ENCODE results near the gene ARHGAP40. TPM values are rescaled to one million over a fixed set of nuclear protein-coding genes. Genes with fewer than 3 reads are reported as not detected.

ARHGAP40 gene
- total and polyA plus RNA-seq, 2 donors: 0.92 to 1.9 TPM

GRCh38 chr20:38616457-38616856 lies 14.8 kb downstream of the ARHGAP40 start:
- H3K4me3 ChIP-seq (ENCODE audit: low read depth, low read length): no peak overlapping the region
- no peaks in the 10 kb centered on the region for H3K4me1 ChIP-seq (ENCODE audit: insufficient read depth)
- no peak overlapping the region for H3K27ac ChIP-seq (ENCODE audit: low read depth)
- DNase-seq (ENCODE audit: extremely low spot score): no peak
- 89% methylated on average over 4 of the region's 4 CpGs for WGBS
- no peaks in the 10 kb centered on the region for H3K36me3 ChIP-seq (ENCODE audit: insufficient read depth)

DNA sequence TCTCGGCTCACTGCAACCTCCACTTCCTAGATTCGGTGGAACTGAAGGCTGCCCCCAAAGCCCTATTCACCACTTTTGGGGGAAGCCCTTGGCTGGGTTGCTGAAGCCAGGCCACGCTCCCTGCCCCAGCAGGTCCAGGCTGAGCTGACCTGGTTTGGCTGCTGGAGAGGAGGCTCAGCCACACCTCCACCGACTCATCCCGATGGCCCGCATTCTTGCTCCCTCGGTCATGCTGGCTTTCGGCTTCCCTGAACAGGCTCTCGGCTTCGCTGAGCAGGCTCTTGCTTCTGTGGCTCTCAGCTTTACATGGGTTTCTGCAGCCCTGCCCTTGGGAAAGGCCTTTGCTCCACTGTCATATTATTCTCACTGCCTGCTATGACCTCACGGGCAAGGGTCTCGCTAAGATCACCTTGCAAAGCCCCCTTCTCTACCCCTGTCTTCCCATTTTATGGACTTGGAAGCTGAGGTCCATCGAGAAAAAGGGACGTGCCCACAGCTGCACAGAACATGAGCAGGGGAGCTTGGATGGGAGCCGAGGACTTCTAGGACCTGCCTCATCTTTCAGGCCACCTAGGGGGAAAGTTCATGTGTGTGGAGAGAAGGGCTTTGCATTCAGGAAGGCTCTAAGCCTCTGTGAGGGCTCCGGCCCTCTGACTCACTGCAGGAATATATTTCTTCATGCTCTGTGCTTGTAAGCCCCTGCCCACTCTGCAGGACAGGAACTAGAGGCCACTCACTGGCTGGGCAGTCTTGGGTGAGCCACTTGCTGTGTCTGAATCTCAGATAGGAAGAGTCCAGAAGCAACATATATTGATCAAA lies 15.6 kb downstream of the ARHGAP40 start:
- Histone ChIP-seq H3K27ac (ENCODE audit: low read depth) (no peak overlapping the region), H3K36me3 (ENCODE audit: insufficient read depth) (no peaks in the 10 kb centered on the region), H3K4me1 (ENCODE audit: insufficient read depth) (no peaks in the 10 kb centered on the region), H3K4me3 (ENCODE audit: low read depth, low read length) (no peak overlapping the region)
- whole genome bisulfite sequencing: 72% methylated on average over 16 of the region's 16 CpGs
- DNase-seq (ENCODE audit: extremely low spot score): no peak

DNA sequence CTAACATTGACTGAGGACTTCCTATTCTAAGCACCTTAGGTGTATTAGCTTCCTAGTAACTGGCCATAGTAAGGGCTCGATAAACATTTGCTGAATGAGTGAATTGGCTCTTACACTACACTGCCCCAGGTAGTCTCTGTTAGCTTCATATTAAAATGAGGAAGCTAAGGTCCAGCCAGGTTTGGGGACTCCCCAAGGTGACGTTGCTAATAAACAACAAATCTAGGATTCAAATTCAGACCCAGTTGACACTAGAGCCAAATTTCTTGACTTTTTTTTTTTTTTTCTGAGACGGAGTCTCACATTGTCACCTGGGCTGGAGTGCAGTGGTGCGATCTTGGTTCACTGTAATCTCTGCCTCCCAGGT lies 16.2 kb downstream of the ARHGAP40 start:
- DNase-seq (ENCODE audit: extremely low spot score): no peak
- no peaks in the 10 kb centered on the region for H3K4me1 ChIP-seq (ENCODE audit: insufficient read depth)
- WGBS: 89% methylated on average over 4 of the region's 4 CpGs
- H3K36me3 ChIP-seq (ENCODE audit: insufficient read depth): no peaks in the 10 kb centered on the region
- H3K27ac ChIP-seq (ENCODE audit: low read depth): no peak overlapping the region
- no peak overlapping the region for H3K4me3 ChIP-seq (ENCODE audit: low read depth, low read length)

- WGBS: 62% methylated on average over 9 of the region's 9 CpGs
- no peak for DNase-seq (ENCODE audit: extremely low spot score)
- H3K4me1 ChIP-seq (ENCODE audit: insufficient read depth): no peaks in the 10 kb centered on the region
- no peak overlapping the region for H3K27ac ChIP-seq (ENCODE audit: low read depth)
- H3K4me3 ChIP-seq (ENCODE audit: low read depth, low read length): no peak overlapping the region
- no peaks in the 10 kb centered on the region for H3K36me3 ChIP-seq (ENCODE audit: insufficient read depth)
These were observed 18.8 kb downstream of the ARHGAP40 start for GRCh38 chr20:38620441-38620840.

DNA sequence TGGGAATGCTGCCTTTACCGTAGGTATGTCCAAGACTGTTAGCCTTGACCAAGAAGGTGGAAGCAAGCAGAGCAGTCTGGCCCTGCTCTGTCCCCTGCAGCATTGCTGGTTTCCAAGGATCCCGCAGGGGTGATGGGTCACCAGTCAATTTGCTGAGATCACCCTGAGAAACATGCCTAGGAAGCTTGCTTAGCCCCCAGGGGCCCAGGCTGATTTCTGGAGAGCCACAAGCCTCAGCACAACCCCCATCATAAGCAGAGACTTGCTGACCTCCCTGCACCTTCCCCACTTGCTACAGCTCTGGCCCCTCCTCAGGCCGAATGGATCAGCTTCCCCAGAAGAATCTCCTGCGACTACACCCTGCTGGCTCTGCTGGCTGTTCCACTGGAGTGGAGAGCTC lies 21.5 kb downstream of the ARHGAP40 start:
- 62% methylated on average over 4 of the region's 4 CpGs for WGBS
- no peak overlapping the region for H3K4me3 ChIP-seq (ENCODE audit: low read depth, low read length)
- no peak overlapping the region for H3K27ac ChIP-seq (ENCODE audit: low read depth)
- H3K4me1 ChIP-seq (ENCODE audit: insufficient read depth): no peaks in the 10 kb centered on the region
- DNase-seq (ENCODE audit: extremely low spot score): no peak
- no peaks in the 10 kb centered on the region for H3K36me3 ChIP-seq (ENCODE audit: insufficient read depth)

- WGBS: 58% methylated on average over 2 of the region's 2 CpGs
- no peak for DNase-seq (ENCODE audit: extremely low spot score)
- Histone ChIP-seq H3K27ac (ENCODE audit: low read depth) (no peak overlapping the region), H3K4me3 (ENCODE audit: low read depth, low read length) (no peak overlapping the region), H3K36me3 (ENCODE audit: insufficient read depth) (no peaks in the 10 kb centered on the region), H3K4me1 (ENCODE audit: insufficient read depth) (no peaks in the 10 kb centered on the region)
These were observed 22.5 kb downstream of the ARHGAP40 start for GRCh38 chr20:38624084-38624483.

GRCh38 chr20:38625896-38626295 lies 24.3 kb downstream of the ARHGAP40 start:
- no peak for DNase-seq (ENCODE audit: extremely low spot score)
- Histone ChIP-seq H3K27ac (ENCODE audit: low read depth) (no peak overlapping the region), H3K36me3 (ENCODE audit: insufficient read depth) (no peaks in the 10 kb centered on the region), H3K4me3 (ENCODE audit: low read depth, low read length) (no peak overlapping the region), H3K4me1 (ENCODE audit: insufficient read depth) (no peaks in the 10 kb centered on the region)

- WGBS: 88% methylated on average over 10 of the region's 10 CpGs
- H3K4me1 ChIP-seq (ENCODE audit: insufficient read depth): no peaks in the 10 kb centered on the region
- no peak overlapping the region for H3K27ac ChIP-seq (ENCODE audit: low read depth)
- DNase-seq (ENCODE audit: extremely low spot score): no peak
- H3K36me3 ChIP-seq (ENCODE audit: insufficient read depth): no peaks in the 10 kb centered on the region
- no peak overlapping the region for H3K4me3 ChIP-seq (ENCODE audit: low read depth, low read length)
These were observed 25.5 kb downstream of the ARHGAP40 start for GRCh38 chr20:38626921-38627659.

GRCh38 chr20:38628580-38629470 lies 27.2 kb downstream of the ARHGAP40 start:
- H3K4me3 ChIP-seq (ENCODE audit: low read depth, low read length): no peak overlapping the region
- H3K4me1 ChIP-seq (ENCODE audit: insufficient read depth): no peaks in the 10 kb centered on the region
- no peaks in the 10 kb centered on the region for H3K36me3 ChIP-seq (ENCODE audit: insufficient read depth)
- WGBS: 77% methylated on average over 9 of the region's 9 CpGs
- no peak overlapping the region for H3K27ac ChIP-seq (ENCODE audit: low read depth)
- no peak for DNase-seq (ENCODE audit: extremely low spot score)

GRCh38 chr20:38629979-38630378 lies 28.4 kb downstream of the ARHGAP40 start:
- no peak for DNase-seq (ENCODE audit: extremely low spot score)
- Histone ChIP-seq H3K4me1 (ENCODE audit: insufficient read depth) (no peaks in the 10 kb centered on the region), H3K36me3 (ENCODE audit: insufficient read depth) (no peaks in the 10 kb centered on the region), H3K4me3 (ENCODE audit: low read depth, low read length) (no peak overlapping the region), H3K27ac (ENCODE audit: low read depth) (no peak overlapping the region)
- 71% methylated on average over 1 of the region's 1 CpG for WGBS

DNA sequence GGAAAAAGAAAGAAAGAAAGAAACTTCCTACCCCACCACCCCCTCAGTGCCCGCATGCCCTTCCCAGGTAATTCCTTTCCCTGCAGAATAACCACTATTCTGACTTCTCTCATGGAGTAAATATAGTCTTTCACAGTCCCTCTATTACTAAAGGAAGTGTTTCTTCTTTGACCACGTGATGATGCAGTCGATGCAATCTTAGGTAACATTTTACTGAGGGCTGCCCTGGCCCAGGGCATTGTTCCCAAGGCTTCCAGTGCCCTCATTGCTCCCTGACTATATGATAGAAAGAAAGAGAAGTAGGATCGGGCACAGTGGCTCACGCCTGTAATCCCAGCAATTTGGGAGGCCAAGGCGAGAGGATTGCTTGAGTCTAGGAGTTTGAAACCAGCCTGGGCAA lies 29.1 kb downstream of the ARHGAP40 start:
- Histone ChIP-seq H3K4me3 (ENCODE audit: low read depth, low read length) (no peak overlapping the region), H3K27ac (ENCODE audit: low read depth) (no peak overlapping the region), H3K36me3 (ENCODE audit: insufficient read depth) (no peaks in the 10 kb centered on the region), H3K4me1 (ENCODE audit: insufficient read depth) (no peaks in the 10 kb centered on the region)
- no peak for DNase-seq (ENCODE audit: extremely low spot score)
- WGBS: 78% methylated on average over 6 of the region's 6 CpGs

GRCh38 chr20:38631155-38632022 lies 29.8 kb downstream of the ARHGAP40 start:
- Histone ChIP-seq H3K4me1 (ENCODE audit: insufficient read depth) (no peaks in the 10 kb centered on the region), H3K36me3 (ENCODE audit: insufficient read depth) (no peaks in the 10 kb centered on the region), H3K27ac (ENCODE audit: low read depth) (no peak overlapping the region), H3K4me3 (ENCODE audit: low read depth, low read length) (no peak overlapping the region)
- no peak for DNase-seq (ENCODE audit: extremely low spot score)
- WGBS: 47% methylated on average over 5 of the region's 5 CpGs

GRCh38 chr20:38633577-38634093 lies 32.0 kb downstream of the ARHGAP40 start:
- H3K4me3 ChIP-seq (ENCODE audit: low read depth, low read length): no peak overlapping the region
- H3K27ac ChIP-seq (ENCODE audit: low read depth): no peak overlapping the region
- WGBS: 28% methylated on average over 13 of the region's 13 CpGs
- no peak for DNase-seq (ENCODE audit: extremely low spot score)
- H3K36me3 ChIP-seq (ENCODE audit: insufficient read depth): no peaks in the 10 kb centered on the region
- no peaks in the 10 kb centered on the region for H3K4me1 ChIP-seq (ENCODE audit: insufficient read depth)
